IPS-18c (cell line): ENCODE results near the gene MTHFD1L.
"Not testable (repeated sequence)": the region's sequence is repeated elsewhere in the genome, so short reads cannot be mapped to it uniquely, and the experiment has no call there.

Experiments
- H3K4me3 ChIP-seq: 2 replicates; pipeline ENCODE4 v1.7.0; 2013; ENCODE audit warnings: low read depth, mild to moderate bottlenecking, low read length, moderate library complexity; ENCODE audit not compliant: insufficient read depth
- H3K9me3 ChIP-seq: one replicate; pipeline ENCODE4 v1.6.1; 2013; ENCODE audit warnings: mild to moderate bottlenecking, low read length, moderate library complexity; ENCODE audit not compliant: control insufficient read depth, insufficient read depth

Gene MTHFD1L

DNA sequence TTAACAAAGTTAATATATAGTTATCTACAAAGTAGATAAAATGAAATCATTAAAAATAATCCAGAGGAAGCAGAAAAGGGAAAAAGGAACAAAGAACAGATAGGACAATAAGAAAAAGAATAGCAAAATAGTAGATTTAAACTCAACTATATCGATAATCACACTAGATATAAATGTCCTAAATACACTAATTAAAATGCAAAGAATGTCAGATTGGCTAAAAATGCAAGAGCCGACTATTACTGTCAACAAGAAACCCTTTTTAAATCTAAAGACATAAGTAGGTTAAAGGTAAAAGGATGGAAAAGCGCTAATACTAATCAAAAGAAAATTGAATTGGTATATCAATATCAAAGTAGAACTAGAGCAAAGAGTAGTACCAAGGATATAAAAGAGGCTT, 209.5 kb downstream of the MTHFD1L start:
- Histone ChIP-seq H3K9me3 (no peaks in the 10 kb centered on the region), H3K4me3 (no peak overlapping the region)

DNA sequence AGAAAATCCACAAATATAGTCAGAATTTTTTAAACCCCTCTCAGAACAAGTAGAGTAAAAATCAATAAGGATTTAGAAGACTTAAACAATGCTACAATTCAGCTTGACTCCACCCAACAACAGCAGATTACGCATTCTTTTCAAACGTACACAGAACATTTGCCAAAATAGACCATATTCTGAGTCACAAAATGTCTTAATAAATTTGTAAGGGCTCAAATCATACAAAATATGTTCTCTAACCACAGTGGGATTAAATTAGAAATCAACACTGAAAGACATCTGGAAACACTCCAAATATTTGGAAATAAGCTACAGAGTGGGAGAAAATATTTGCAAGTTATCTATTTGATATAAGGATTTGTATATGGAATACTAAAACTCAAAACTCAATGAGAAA, 210.0 kb downstream of the MTHFD1L start:
- Histone ChIP-seq H3K4me3 (no peak overlapping the region), H3K9me3 (no peaks in the 10 kb centered on the region)

GRCh38 chr6:151075930-151076555, 210.5 kb downstream of the MTHFD1L start:
- Histone ChIP-seq H3K4me3 (no peak overlapping the region), H3K9me3 (no peaks in the 10 kb centered on the region)

DNA sequence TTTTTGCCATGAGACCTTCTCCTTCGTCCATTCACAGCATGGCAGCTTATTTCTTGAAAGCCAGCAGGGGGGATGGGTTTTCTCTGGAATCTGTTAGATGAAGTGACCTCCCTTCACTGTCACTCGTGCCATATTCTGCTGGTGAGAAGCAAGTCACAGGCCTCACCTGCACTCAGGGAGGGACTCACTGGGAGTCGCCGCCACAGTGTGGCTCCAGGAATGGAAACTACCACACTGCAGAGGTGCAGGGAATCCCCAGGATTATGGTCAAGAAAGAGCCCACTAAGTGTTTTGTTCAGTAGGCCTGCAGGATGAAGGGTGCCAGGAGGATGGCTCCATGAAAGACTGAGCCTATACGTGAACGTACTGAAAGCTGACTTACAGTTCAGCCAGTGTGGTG, 213.2 kb downstream of the MTHFD1L start:
- no peaks in the 10 kb centered on the region for H3K9me3 ChIP-seq
- no peak overlapping the region for H3K4me3 ChIP-seq

GRCh38 chr6:151081656-151082055, 216.2 kb downstream of the MTHFD1L start:
- H3K4me3 ChIP-seq: no peak overlapping the region
- H3K9me3 ChIP-seq: no peaks in the 10 kb centered on the region

DNA sequence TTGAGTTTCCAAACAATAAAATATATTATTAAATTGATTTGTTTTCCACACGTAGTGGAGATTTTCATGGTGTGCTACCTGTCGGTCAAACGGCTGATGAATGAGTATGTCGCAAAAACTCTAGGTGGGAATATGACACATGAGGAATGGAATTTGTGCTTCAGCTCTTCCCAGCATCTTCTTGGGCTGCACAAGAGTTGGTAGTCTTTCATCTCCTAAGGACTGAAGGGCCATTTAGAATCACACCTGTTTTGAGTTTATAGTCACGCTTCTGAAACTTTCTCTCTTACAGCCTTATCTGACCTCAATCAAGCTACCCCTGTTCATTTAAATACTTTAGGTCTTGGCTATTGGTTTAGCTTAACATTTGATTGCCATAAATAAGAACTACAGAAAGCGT, 216.6 kb downstream of the MTHFD1L start:
- no peak overlapping the region for H3K4me3 ChIP-seq
- H3K9me3 ChIP-seq: no peaks in the 10 kb centered on the region

- no peak overlapping the region for H3K4me3 ChIP-seq
- H3K9me3 ChIP-seq: no peaks in the 10 kb centered on the region
Measured at GRCh38 chr6:151084275-151084674, 218.8 kb downstream of the MTHFD1L start.

GRCh38 chr6:151087055-151087454, 221.6 kb downstream of the MTHFD1L start:
- H3K4me3 ChIP-seq, H3K9me3 ChIP-seq: not testable (repeated sequence)

DNA sequence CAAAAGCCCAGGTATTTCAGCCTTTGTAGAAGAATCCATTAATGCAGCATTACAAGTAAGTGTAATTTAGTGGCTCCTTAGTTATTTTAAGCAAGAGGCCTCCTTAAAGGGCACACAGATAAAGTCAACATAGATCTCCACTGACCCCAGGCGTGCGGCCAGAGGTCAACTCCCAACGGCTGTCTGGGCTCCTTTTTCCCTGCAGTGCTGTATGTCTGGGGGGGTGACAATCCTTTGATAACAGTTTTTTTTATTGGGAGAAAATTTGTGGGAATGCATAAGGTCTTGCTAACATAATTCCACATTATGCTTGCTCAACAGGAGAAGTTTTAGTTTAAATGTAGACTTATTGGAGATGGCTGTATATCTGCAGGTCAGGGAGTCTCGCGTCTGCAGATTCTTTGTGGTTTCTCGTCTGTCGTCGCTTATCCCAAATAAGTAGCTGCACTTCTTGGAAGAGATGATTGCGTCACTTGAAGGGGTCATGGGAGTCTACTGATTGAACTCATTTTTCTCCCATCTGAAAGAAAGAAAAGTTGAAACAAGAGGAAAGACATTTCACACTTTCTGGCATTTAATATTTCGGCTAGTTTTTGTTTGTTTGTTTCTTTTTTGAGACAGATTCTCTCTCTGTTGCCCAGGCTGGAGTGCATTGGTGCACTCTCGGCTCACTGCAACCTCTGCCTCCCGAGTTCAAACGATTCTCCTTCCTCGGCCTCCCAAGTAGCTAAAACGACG, 222.5 kb downstream of the MTHFD1L start:
- Histone ChIP-seq H3K9me3 (no peaks in the 10 kb centered on the region), H3K4me3 (no peak overlapping the region)

DNA sequence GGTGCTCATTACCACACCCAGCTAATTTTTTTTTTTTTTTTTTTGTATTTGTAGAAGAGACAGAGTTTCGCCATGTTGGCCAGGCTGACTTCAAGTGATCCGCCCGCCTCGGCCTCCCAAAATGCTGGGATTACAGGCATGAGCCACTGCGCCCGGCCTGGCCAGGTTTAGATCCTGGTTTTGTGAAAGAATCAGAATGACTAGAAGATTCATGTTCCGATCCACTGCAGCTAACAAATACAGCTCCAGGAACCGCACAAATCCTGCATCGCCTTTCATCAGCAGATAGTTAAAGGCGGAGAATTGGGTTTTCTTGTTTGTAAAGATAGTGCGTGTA, 223.1 kb downstream of the MTHFD1L start:
- Histone ChIP-seq H3K9me3 (no peaks in the 10 kb centered on the region), H3K4me3 (no peak overlapping the region)

DNA sequence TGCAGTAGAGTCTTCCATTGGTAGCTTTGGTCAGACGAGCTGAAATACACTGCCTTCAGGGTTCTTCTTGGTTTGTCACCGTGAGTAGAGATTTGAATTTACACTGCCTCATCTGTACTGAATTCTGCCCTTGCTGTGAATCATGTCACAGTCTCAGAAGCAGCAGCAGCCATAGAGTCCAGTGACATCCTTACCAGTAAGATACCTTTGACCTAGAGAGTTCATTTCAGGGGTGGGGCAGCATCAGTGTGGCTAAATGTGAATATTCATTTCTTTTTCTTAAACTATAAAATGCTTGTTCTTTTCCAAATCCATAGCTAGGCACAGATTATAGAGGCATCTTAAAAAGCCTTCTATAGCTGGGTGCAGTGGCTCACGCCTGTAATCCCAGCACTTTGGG, 223.5 kb downstream of the MTHFD1L start:
- no peak overlapping the region for H3K4me3 ChIP-seq

GRCh38 chr6:151089978-151090377, 224.5 kb downstream of the MTHFD1L start:
- no peak overlapping the region for H3K4me3 ChIP-seq
- no peaks in the 10 kb centered on the region for H3K9me3 ChIP-seq

More for the DNA sequence above, 223.5 kb downstream of the MTHFD1L start:
- H3K9me3 ChIP-seq: no peaks in the 10 kb centered on the region

GRCh38 chr6:151091571-151091970, 226.1 kb downstream of the MTHFD1L start:
- Histone ChIP-seq H3K9me3 (no peaks in the 10 kb centered on the region), H3K4me3 (no peak overlapping the region)

GRCh38 chr6:151092591-151092990, 227.1 kb downstream of the MTHFD1L start:
- H3K4me3 ChIP-seq: no peak overlapping the region
- H3K9me3 ChIP-seq: no peaks in the 10 kb centered on the region

GRCh38 chr6:151093706-151094105, 228.2 kb downstream of the MTHFD1L start:
- H3K4me3 ChIP-seq: no peak overlapping the region
- no peaks in the 10 kb centered on the region for H3K9me3 ChIP-seq

DNA sequence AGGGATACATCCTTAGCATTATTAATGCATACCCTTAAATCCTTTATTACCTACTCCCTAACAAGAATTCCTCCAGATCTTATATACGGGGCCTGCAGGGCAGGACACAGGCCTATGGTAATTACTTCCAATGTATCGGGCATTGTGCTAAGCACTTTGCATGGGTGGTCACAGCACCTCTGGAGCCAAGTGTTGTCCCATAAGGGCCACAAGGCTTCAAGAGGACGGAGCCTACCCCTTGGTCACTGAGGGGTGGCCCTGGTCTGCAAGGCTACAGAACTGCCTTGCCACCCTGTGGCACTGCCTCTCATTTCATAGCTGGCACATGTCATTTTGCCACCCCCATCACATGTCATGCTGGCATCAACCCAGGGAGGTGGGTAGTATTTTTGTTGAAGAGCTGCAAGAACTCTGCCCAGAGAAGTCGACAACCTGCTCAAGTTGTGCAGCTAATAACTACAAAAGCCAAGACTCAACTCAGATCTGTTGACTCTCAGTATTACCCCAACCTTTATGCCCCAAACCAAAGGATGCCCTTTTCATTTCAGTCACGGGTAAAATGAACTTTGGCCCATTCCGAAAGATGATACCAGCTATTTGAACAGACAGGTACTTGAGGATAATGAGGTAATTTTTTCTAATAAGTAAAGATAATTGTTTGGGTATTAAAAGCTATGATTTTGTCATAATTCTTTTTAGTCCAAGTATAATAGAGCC, 230.2 kb downstream of the MTHFD1L start:
- Histone ChIP-seq H3K9me3 (no peaks in the 10 kb centered on the region), H3K4me3 (no peak overlapping the region)

DNA sequence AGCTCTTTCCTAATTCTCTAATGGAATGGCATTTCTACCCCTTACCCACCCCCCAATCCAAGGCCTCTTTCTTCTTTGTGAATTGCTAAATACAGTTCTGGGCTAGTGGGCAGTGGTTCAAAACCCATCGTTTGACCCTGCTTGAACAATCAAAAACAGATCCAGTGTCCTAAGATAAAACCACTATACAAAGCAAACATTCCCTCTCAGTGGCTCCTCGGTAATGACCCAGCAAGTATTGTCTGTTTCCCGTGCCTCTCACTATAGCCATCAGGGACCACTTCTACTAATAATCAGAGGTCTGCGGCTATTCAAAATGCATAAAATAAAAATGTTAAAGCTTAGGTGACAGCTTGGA, 230.7 kb downstream of the MTHFD1L start:
- no peaks in the 10 kb centered on the region for H3K9me3 ChIP-seq
- H3K4me3 ChIP-seq: no peak overlapping the region
